ENCODE measurements around the gene MYOD1.

DNA sequence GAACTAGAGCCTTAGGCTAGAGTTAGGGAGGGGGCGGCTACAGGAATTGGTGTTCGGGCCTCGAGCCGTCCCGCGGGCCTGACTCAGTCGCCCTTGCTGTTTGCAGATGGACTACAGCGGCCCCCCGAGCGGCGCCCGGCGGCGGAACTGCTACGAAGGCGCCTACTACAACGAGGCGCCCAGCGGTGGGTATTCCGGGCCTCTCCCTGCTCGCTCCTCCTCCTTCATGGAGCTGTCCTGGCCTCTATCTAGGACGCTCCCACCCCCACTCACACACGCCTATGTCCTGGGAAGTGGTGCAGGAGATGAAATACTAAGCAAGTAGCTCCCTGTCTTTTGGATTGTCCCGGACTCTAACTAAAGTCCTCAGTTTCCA is 1.4 kb downstream of the MYOD1 start:
- TF ChIP-seq, protein P1, sequence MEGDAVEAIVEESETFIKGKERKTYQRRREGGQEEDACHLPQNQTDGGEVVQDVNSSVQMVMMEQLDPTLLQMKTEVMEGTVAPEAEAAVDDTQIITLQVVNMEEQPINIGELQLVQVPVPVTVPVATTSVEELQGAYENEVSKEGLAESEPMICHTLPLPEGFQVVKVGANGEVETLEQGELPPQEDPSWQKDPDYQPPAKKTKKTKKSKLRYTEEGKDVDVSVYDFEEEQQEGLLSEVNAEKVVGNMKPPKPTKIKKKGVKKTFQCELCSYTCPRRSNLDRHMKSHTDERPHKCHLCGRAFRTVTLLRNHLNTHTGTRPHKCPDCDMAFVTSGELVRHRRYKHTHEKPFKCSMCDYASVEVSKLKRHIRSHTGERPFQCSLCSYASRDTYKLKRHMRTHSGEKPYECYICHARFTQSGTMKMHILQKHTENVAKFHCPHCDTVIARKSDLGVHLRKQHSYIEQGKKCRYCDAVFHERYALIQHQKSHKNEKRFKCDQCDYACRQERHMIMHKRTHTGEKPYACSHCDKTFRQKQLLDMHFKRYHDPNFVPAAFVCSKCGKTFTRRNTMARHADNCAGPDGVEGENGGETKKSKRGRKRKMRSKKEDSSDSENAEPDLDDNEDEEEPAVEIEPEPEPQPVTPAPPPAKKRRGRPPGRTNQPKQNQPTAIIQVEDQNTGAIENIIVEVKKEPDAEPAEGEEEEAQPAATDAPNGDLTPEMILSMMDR (conservative IDR thresholded peaks at IDR 0.05 in 1 of 2, IDR thresholded peaks at IDR 0.05 in 1 of 2; ENCODE audit: extremely low read depth in 1 of 2, insufficient read depth in 1 of 2, low read depth in 1 of 2, low read length in 2 of 2), result no peak
- peak; percentile 43 for TF ChIP-seq EZH2 (IDR thresholded peaks at IDR 0.05; ENCODE audit: borderline replicate concordance, low read length)

All from mammary epithelial cell (primary cell).